ENCODE data around the gene SLC25A26. TPM values are rescaled to one million over a fixed set of nuclear protein-coding genes. Genes with fewer than 3 reads are reported as not detected.

The SLC25A26 gene
- total and polyA plus RNA-seq, 2 of the 13 experiments (the other 11 are each of a cell fraction or from before 2014, with no cell fraction given) = 23.1 to 32.7 TPM

- no peak for FAIRE-seq
- TF ChIP-seq GMEB2 (CRISPR knock-in tag; IDR thresholded peaks at IDR 0.05; ENCODE audit: low read depth) = no peak
- no peak for TF ChIP-seq TBP (CRISPR knock-in tag; IDR thresholded peaks at IDR 0.05)
- TF ChIP-seq ZNF224 (CRISPR knock-in tag; IDR thresholded peaks at IDR 0.05) = no peak
- TF ChIP-seq ZNF274 (CRISPR knock-in tag; IDR thresholded peaks at IDR 0.05) = no peak
- TF ChIP-seq SP2 (CRISPR knock-in tag; IDR thresholded peaks at IDR 0.05) = no peak
- no peak for TF ChIP-seq NKX3-1 (CRISPR knock-in tag; IDR thresholded peaks at IDR 0.05)
- TF ChIP-seq IRF1 (CRISPR knock-in tag; IDR thresholded peaks at IDR 0.05; ENCODE audit: low read depth) = no peak
- no peak for TF ChIP-seq NFE2 (CRISPR knock-in tag; IDR thresholded peaks at IDR 0.05)
- TF ChIP-seq NR2F1 (CRISPR knock-in tag; IDR thresholded peaks at IDR 0.05) = no peak
- TF ChIP-seq TFDP1 (CRISPR knock-in tag; IDR thresholded peaks at IDR 0.05; ENCODE audit: borderline replicate concordance) = no peak
- TF ChIP-seq ZNF572 (CRISPR knock-in tag; IDR thresholded peaks at IDR 0.05) = no peak
- Histone ChIP-seq H2AFZ (ENCODE audit: low read length) (no peak overlapping the region), H3K36me3 (replicated peaks in 1 of 2; ENCODE audit: control insufficient read depth in 1 of 2, insufficient read depth in 2 of 2, low read length in 2 of 2) (peaks cover 25 to 70% of the 10 kb centered on the region in 2 experiments), H3K79me2 (ENCODE audit: insufficient read depth, low read length) (no peaks in the 10 kb centered on the region), H3K4me1 (ENCODE audit: insufficient read depth, low read length) (no peaks in the 10 kb centered on the region), H4K20me1 (ENCODE audit: insufficient read depth, low read length) (no peaks in the 10 kb centered on the region), H3K4me3 (replicated peaks in 1 of 3; ENCODE audit: insufficient read depth in 1 of 3, low read depth in 2 of 3, low read length in 3 of 3) (no peak overlapping the region), H3K4me2 (ENCODE audit: low read depth, low read length) (no peak overlapping the region), H3K27me3 (ENCODE audit: control insufficient read depth in 1 of 2, insufficient read depth in 2 of 2, low read length in 2 of 2) (no peaks in the 10 kb centered on the region), H3K9ac (ENCODE audit: insufficient read depth, low read depth, low read length) (no peak overlapping the region), H3K9me3 (ENCODE audit: low read length) (no peaks in the 10 kb centered on the region), H3K27ac (ENCODE audit: extremely low read length, insufficient read depth, low read length) (no peak overlapping the region)
- CTCF ChIA-PET (ENCODE audit: low intra/inter-chr PET ratio, low total read pairs) = no interaction called here
- POLR2A ChIA-PET = no interaction called here
- WGBS (ENCODE audit: low lambda C conversion rate) = 98% methylated on average over 11 of the region's 13 CpGs
- DNase-seq (ENCODE audit: low spot score) = no peak
- in situ Hi-C loops (cut with HindIII; ENCODE audit: extremely low pct_ligation_motif_present, low pct_unique_long_range_greater_than_20kb) = no loop called here
- no TSS peak for BruUV-seq (replicated peaks)
- no peak for ATAC-seq
- intact Hi-C loops (cut with micrococcal nuclease; ENCODE audit: unreplicated experiment) = no loop called here
These were observed 175.5 kb downstream of the SLC25A26 start for GRCh38 chr3:66396161-66396760.
